Transverse colon (tissue), 4 donors: ENCODE results near the gene USP38.

Experiments used
- CTCF ChIP-seq, 5 experiments: fragments of 200-600 bp in 3 of 5; fragments of 450-650 bp in 2 of 5; sonication (generic) in 3 of 5; IDR thresholded peaks; 1 replicate in 2 of 5; 2 replicates in 3 of 5; pipeline ENCODE4 v1.5.1; 2016 to 2017; ENCODE audit warnings: antibody characterized with exemption in 5 of 5, inconsistent platforms in 3 of 5, mild to moderate bottlenecking in 2 of 5, moderate library complexity in 1 of 5
- EP300 ChIP-seq: sonication (generic); formaldehyde crosslinking; IDR thresholded peaks from one replicate; pipeline ENCODE4 v1.6.1; 2017; ENCODE audit warnings: antibody characterized with exemption, low read depth
- POLR2A ChIP-seq: fragments of 450-650 bp; IDR thresholded peaks from one replicate; pipeline ENCODE4 v1.6.1; 2016; ENCODE audit warnings: antibody characterized with exemption, mild to moderate bottlenecking, moderate library complexity
- POLR2AphosphoS5 ChIP-seq, 3 donors: sonication (generic); formaldehyde crosslinking; IDR thresholded peaks; one replicate each; pipeline ENCODE4 v1.6.1; 2016; ENCODE audit warnings: antibody characterized with exemption in 3 of 3

- TF ChIP-seq POLR2AphosphoS5 (IDR thresholded peaks at IDR 0.05) (no peak), POLR2A (no peak), CTCF (IDR thresholded peaks at IDR 0.05) (no peak), EP300 (no peak)
Observed at GRCh38 chr4:143230683-143231082, 46.0 kb downstream of the USP38 start.
